Keratinocyte (primary cell): Measurements from ENCODE around the gene TRPV4. TPM values are rescaled to one million over a fixed set of nuclear protein-coding genes. Genes with fewer than 3 reads are reported as not detected.

Source experiments
- DNase-seq: peaks from one replicate; pipeline ENCODE4 v3.0.0-alpha.2; 2011; ENCODE audit warnings: low read depth, missing footprints, low spot score
- FAIRE-seq: peaks from 2 replicates; lab custom pipeline; 2011; peaks lifted over from hg19 to GRCh38; lab: Jason Lieb, UNC
- H2AFZ ChIP-seq: 2 replicates; pipeline ENCODE4 v1.6.0; 2012; ENCODE audit warnings: low read length, control low read depth, inconsistent platforms; ENCODE audit not compliant: control insufficient read depth
- H3K27ac ChIP-seq: 2 replicates; pipeline ENCODE4 v1.5.1; 2011; ENCODE audit warnings: low read length; ENCODE audit not compliant: control insufficient read depth, insufficient read depth
- H3K27me3 ChIP-seq: 3 replicates; pipeline ENCODE4 v1.6.0; 2011; ENCODE audit warnings: low read length; ENCODE audit not compliant: control insufficient read depth, insufficient read depth; ENCODE audit errors: extremely low read depth
- H3K36me3 ChIP-seq, 2 experiments: 2 replicates in 1 of 2; 3 replicates in 1 of 2; pipeline ENCODE4 v1.5.1; 2011; ENCODE audit warnings: low read length in 2 of 2, mild to moderate bottlenecking in 1 of 2; ENCODE audit not compliant: control insufficient read depth in 2 of 2, insufficient read depth in 2 of 2; ENCODE audit errors: extremely low read depth in 1 of 2
- H3K4me1 ChIP-seq: 3 replicates; pipeline ENCODE4 v1.5.1; 2011; ENCODE audit warnings: low read length; ENCODE audit not compliant: control insufficient read depth, insufficient read depth; ENCODE audit errors: extremely low read depth
- H3K4me2 ChIP-seq: 3 replicates; pipeline ENCODE4 v1.6.0; 2011; ENCODE audit warnings: low read depth, low read length; ENCODE audit not compliant: control insufficient read depth, insufficient read depth; ENCODE audit errors: extremely low read depth
- H3K4me3 ChIP-seq, 3 experiments: fragments of 200-600 bp in 1 of 3; sonication (generic) in 1 of 3; 2 replicates in 2 of 3; 3 replicates in 1 of 3; pipeline ENCODE4 v1.5.1; 2011 to 2016; ENCODE audit warnings: low read length in 3 of 3, mild to moderate bottlenecking in 3 of 3, control low read depth in 2 of 3, inconsistent platforms in 1 of 3, low read depth in 1 of 3, mixed read lengths in 1 of 3, mixed run types in 1 of 3, moderate library complexity in 1 of 3; ENCODE audit not compliant: control insufficient read depth in 2 of 3, insufficient read depth in 2 of 3; ENCODE audit errors: extremely low read depth in 1 of 3
- H3K79me2 ChIP-seq: 2 replicates; pipeline ENCODE4 v1.6.0; 2012; ENCODE audit warnings: low read length; ENCODE audit not compliant: control insufficient read depth, insufficient read depth
- H3K9ac ChIP-seq: 3 replicates; pipeline ENCODE4 v1.6.0; 2011; ENCODE audit warnings: low read length; ENCODE audit not compliant: control insufficient read depth, insufficient read depth; ENCODE audit errors: extremely low read depth
- H3K9me1 ChIP-seq: 3 replicates; pipeline ENCODE4 v1.6.0; 2011; ENCODE audit warnings: low read length; ENCODE audit not compliant: control insufficient read depth, insufficient read depth; ENCODE audit errors: extremely low read depth
- H3K9me3 ChIP-seq: 2 replicates; pipeline ENCODE4 v1.5.1; 2012; ENCODE audit warnings: low read depth, low read length; ENCODE audit not compliant: control insufficient read depth
- H4K20me1 ChIP-seq: 3 replicates; pipeline ENCODE4 v1.6.0; 2011; ENCODE audit warnings: low read length; ENCODE audit not compliant: control insufficient read depth, insufficient read depth; ENCODE audit errors: extremely low read depth
- EZH2 ChIP-seq: IDR thresholded peaks from one replicate; pipeline ENCODE4 v1.6.1; 2012; ENCODE audit warnings: inconsistent platforms, mild to moderate bottlenecking, low read length, moderate library complexity
- dilution Hi-C: fragments of 300-500 bp; cut with MboI; formaldehyde crosslinking; loops from one replicate; pipeline ENCODE4 v1.7.0; 2020; ENCODE audit warnings: low sequenced_read_pairs; ENCODE audit not compliant: extremely low pct_ligation_motif_present
- polyA plus RNA-seq, 5 experiments: library from polyadenylated mRNA; depleted of rRNA in 3 of 5; stranded (reverse) in 3 of 5; stranded (forward) in 1 of 5; unstranded in 1 of 5; fragments of >200 nt; gene quantifications; 1 replicate in 1 of 5; 2 replicates in 3 of 5; 3 replicates in 1 of 5; pipeline versions ENCODE4 v1.2.1 to v1.2.3, GENCODE V29; 2011 to 2012; ENCODE audit warnings: missing spikeins in 2 of 5, low read depth in 1 of 5, low replicate concordance in 1 of 5
- TF ChIP-seq, protein P1 (sequence below), 3 experiments: IDR thresholded peaks in 1 of 3; conservative IDR thresholded peaks in 1 of 3; optimal IDR thresholded peaks in 1 of 3; 2 replicates in 2 of 3; 3 replicates in 1 of 3; pipeline versions ENCODE3 to v1.5.1; 2011; ENCODE audit warnings: low read length in 3 of 3, mild to moderate bottlenecking in 3 of 3, moderate library complexity in 2 of 3, control low read depth in 1 of 3, inconsistent platforms in 1 of 3; ENCODE audit not compliant: insufficient read depth in 2 of 3; ENCODE audit errors: extremely low read depth in 1 of 3

Gene TRPV4
- polyA plus RNA-seq, 1 donor (not counting 4 experiments of a cell fraction or from before 2014, with no cell fraction given), result 0.46 TPM

DNA sequence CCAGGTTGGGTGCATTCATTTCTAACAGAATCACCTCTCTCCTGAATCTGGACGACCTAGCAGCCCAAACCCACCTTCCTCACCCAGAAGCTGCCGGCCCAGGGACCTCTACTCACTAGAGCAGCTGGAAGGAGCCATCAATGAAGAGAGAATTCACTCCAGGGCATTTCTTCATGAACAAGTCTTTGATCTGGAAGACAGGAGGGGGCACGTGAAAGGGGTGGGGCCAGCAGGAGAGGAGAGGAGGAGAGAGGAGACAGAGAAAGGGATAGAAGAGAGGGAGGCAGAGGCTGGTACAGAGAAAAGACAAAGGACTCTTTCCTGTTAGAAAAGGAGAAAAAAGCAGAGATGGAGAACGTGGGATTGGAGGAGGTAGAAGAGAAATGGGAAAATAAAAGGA is 39.8 kb downstream of the TRPV4 start:
- Histone ChIP-seq H3K4me2 (no peak overlapping the region), H3K79me2 (no peaks in the 10 kb centered on the region), H3K9ac (no peak overlapping the region), H3K36me3 (no peaks in the 10 kb centered on the region), H4K20me1 (no peaks in the 10 kb centered on the region), H2AFZ (no peak overlapping the region), H3K9me1 (no peaks in the 10 kb centered on the region), H3K27ac (no peak overlapping the region), H3K4me3 (no peak overlapping the region), H3K4me1 (peaks cover 5% of the 10 kb centered on the region), H3K27me3 (no peaks in the 10 kb centered on the region), H3K9me3 (no peaks in the 10 kb centered on the region)
- dilution Hi-C loops, result loop anchor here (25.0 kb wide), 2 partner anchors 156 to 256 kb away; no protein-coding TSS in a partner anchor
- FAIRE-seq (no peak), DNase-seq (no peak)
- no peak for TF ChIP-seq EZH2
- TF ChIP-seq, protein P1, sequence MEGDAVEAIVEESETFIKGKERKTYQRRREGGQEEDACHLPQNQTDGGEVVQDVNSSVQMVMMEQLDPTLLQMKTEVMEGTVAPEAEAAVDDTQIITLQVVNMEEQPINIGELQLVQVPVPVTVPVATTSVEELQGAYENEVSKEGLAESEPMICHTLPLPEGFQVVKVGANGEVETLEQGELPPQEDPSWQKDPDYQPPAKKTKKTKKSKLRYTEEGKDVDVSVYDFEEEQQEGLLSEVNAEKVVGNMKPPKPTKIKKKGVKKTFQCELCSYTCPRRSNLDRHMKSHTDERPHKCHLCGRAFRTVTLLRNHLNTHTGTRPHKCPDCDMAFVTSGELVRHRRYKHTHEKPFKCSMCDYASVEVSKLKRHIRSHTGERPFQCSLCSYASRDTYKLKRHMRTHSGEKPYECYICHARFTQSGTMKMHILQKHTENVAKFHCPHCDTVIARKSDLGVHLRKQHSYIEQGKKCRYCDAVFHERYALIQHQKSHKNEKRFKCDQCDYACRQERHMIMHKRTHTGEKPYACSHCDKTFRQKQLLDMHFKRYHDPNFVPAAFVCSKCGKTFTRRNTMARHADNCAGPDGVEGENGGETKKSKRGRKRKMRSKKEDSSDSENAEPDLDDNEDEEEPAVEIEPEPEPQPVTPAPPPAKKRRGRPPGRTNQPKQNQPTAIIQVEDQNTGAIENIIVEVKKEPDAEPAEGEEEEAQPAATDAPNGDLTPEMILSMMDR (optimal IDR thresholded peaks at IDR 0.05 in 1 of 3, IDR thresholded peaks at IDR 0.05 in 1 of 3, conservative IDR thresholded peaks at IDR 0.05 in 1 of 3; ENCODE audit: extremely low read depth in 1 of 3, insufficient read depth in 2 of 3, low read length in 3 of 3), result no peak

DNA sequence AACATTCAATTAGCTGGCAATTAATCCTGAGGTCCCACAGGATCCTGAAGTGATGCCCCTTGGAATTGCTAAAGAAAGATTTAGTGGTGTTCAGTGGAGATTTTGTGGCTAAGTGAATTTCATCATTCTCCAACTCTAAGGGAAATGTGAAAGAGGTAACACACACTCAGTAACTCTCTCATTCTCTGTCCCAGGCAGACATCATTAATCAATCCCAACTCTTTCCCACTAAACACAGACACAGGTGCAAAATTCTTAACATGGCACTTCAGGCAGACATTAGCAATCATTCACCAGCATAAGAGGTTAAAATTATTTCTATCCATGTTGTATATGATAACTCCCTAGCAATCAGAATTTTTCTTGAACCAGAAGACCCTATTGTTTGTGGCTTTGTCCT is 40.2 kb downstream of the TRPV4 start:
- Histone ChIP-seq H3K4me2 (no peak overlapping the region), H3K9me1 (no peaks in the 10 kb centered on the region), H3K4me3 (no peak overlapping the region), H4K20me1 (no peaks in the 10 kb centered on the region), H3K36me3 (no peaks in the 10 kb centered on the region), H3K27ac (no peak overlapping the region), H3K4me1 (peaks cover 5% of the 10 kb centered on the region), H3K79me2 (no peaks in the 10 kb centered on the region), H3K27me3 (no peaks in the 10 kb centered on the region), H3K9ac (no peak overlapping the region), H2AFZ (no peak overlapping the region), H3K9me3 (no peaks in the 10 kb centered on the region)
- dilution Hi-C loops, result loop anchor here (25.0 kb wide), 2 partner anchors 156 to 256 kb away; no protein-coding TSS in a partner anchor
- no peak for FAIRE-seq
- DNase-seq, result no peak
- TF ChIP-seq, protein P1 (optimal IDR thresholded peaks at IDR 0.05 in 1 of 3, IDR thresholded peaks at IDR 0.05 in 1 of 3, conservative IDR thresholded peaks at IDR 0.05 in 1 of 3; ENCODE audit: extremely low read depth in 1 of 3, insufficient read depth in 2 of 3, low read length in 3 of 3), result no peak
- TF ChIP-seq EZH2, result no peak
